ENCODE data around the gene NFASC. TPM values are rescaled to one million over a fixed set of nuclear protein-coding genes. Genes with fewer than 3 reads are reported as not detected.

The NFASC gene
- total and polyA plus RNA-seq, 2 donors (not counting 3 experiments of a cell fraction or from before 2014, with no cell fraction given), result not detected

DNA sequence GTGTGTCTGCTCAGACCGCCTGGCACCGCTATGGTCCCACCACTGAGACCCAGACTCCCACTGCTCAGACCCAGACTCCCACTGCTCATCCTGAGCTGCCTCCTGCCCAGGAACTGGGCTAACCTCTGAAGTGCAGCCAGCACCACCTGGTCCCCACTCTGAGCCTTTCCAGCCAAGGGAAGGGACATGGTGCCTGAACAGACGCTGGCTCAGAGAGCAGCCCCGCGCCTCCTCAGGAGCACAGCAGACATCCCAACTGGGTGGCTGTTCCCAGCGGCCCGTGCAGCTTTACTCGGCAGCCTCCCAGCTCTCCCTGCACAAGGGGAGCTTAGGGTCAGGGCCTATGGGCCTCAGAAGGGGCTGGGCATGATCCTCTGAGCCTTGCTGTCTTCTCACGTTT lies 144.6 kb downstream of the NFASC start:
- CTCF ChIA-PET, result interaction anchor here (2.1 kb wide), 1 partner anchor 46 kb away, joined by 20 read pairs; no protein-coding TSS in a partner anchor
- no TSS peak for BruUV-seq (replicated peaks)
- peaks cover 3% of the 10 kb centered on the region in 2 experiments for H3K27me3 ChIP-seq (ENCODE audit: control insufficient read depth in 2 of 2, insufficient read depth in 2 of 2, low read length in 2 of 2)

DNA sequence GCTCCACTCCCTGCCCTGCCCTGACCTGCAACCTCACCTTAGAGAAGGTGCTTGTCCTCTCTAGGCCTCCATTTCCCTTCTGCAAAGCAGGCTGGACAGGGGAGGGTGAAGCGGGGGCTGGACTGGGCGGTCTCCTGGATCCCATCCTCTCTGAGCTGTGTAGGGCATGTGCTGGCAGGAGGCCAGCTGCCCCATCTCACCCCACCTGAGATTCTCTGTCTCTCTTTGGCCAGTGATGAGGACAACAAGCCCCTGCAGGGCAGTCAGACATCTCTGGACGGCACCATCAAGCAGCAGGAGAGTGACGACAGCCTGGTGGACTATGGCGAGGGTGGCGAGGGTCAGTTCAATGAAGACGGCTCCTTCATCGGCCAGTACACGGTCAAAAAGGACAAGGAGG lies 145.4 kb downstream of the NFASC start:
- Histone ChIP-seq H3K79me2 (ENCODE audit: control insufficient read depth, insufficient read depth, low read length) (no peaks in the 10 kb centered on the region), H3K27ac (ENCODE audit: insufficient read depth, low read depth, low read length) (no peak overlapping the region), H3K9me3 (replicated peaks; ENCODE audit: control insufficient read depth, insufficient read depth, low read length) (no peaks in the 10 kb centered on the region), H3K4me3 (replicated peaks in 1 of 3; ENCODE audit: insufficient read depth in 1 of 3, low read depth in 1 of 3, low read length in 3 of 3) (no peak overlapping the region), H4K20me1 (replicated peaks; ENCODE audit: control insufficient read depth, extremely low read depth, insufficient read depth, low read length) (no peaks in the 10 kb centered on the region), H3K9me1 (replicated peaks; ENCODE audit: control insufficient read depth, extremely low read depth, insufficient read depth, low read length) (no peaks in the 10 kb centered on the region), H3K27me3 (ENCODE audit: control insufficient read depth in 2 of 2, insufficient read depth in 2 of 2, low read length in 2 of 2) (peaks cover 3 to 5% of the 10 kb centered on the region in 2 experiments), H3K9ac (replicated peaks; ENCODE audit: extremely low read depth, insufficient read depth, low read length) (no peak overlapping the region), H3K36me3 (ENCODE audit: control insufficient read depth in 2 of 2, extremely low read depth in 1 of 2, insufficient read depth in 2 of 2, low read length in 2 of 2) (no peaks in the 10 kb centered on the region), H2AFZ (ENCODE audit: low read depth, low read length) (no peak overlapping the region), H3K4me1 (ENCODE audit: control insufficient read depth, extremely low read depth, insufficient read depth, low read length) (no peaks in the 10 kb centered on the region), H3K4me2 (ENCODE audit: insufficient read depth, low read length) (no peak overlapping the region)
- no peak for FAIRE-seq
- BruUV-seq (replicated peaks), result no TSS peak
- dilution Hi-C loops (cut with MboI; ENCODE audit: extremely low pct_ligation_motif_present, low sequenced_read_pairs) (no loop called here), intact Hi-C loops (cut with micrococcal nuclease) (no loop called here)
- DNase-seq (ENCODE audit: low read depth, low spot score), result no peak
- ChIA-PET CTCF (interaction anchor here (2.1 kb wide), 1 partner anchor 46 kb away, joined by 20 read pairs; no protein-coding TSS in a partner anchor), POLR2A (no interaction called here)
- TF ChIP-seq EZH2 (IDR thresholded peaks at IDR 0.05; ENCODE audit: borderline replicate concordance, low read depth, low read length, severe bottlenecking) (no peak), JUN (IDR thresholded peaks at IDR 0.05; ENCODE audit: borderline replicate concordance, insufficient read depth, insufficient read length, low read depth) (no peak), POLR2A (IDR thresholded peaks at IDR 0.05; ENCODE audit: low read depth, low read length) (no peak), MYC (IDR thresholded peaks at IDR 0.05; ENCODE audit: low read depth, low read length) (no peak), GATA2 (IDR thresholded peaks at IDR 0.05; ENCODE audit: insufficient read depth, insufficient read length, low read depth, low read length) (no peak)
- TF ChIP-seq, protein P1, sequence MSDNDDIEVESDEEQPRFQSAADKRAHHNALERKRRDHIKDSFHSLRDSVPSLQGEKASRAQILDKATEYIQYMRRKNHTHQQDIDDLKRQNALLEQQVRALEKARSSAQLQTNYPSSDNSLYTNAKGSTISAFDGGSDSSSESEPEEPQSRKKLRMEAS (IDR thresholded peaks at IDR 0.05; ENCODE audit: insufficient read depth, insufficient read length), result no peak
- TF ChIP-seq, protein P2, sequence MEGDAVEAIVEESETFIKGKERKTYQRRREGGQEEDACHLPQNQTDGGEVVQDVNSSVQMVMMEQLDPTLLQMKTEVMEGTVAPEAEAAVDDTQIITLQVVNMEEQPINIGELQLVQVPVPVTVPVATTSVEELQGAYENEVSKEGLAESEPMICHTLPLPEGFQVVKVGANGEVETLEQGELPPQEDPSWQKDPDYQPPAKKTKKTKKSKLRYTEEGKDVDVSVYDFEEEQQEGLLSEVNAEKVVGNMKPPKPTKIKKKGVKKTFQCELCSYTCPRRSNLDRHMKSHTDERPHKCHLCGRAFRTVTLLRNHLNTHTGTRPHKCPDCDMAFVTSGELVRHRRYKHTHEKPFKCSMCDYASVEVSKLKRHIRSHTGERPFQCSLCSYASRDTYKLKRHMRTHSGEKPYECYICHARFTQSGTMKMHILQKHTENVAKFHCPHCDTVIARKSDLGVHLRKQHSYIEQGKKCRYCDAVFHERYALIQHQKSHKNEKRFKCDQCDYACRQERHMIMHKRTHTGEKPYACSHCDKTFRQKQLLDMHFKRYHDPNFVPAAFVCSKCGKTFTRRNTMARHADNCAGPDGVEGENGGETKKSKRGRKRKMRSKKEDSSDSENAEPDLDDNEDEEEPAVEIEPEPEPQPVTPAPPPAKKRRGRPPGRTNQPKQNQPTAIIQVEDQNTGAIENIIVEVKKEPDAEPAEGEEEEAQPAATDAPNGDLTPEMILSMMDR (IDR thresholded peaks at IDR 0.05; ENCODE audit: extremely low read depth in 1 of 2, insufficient read depth in 1 of 2, low read depth in 1 of 2, low read length in 2 of 2), result no peak

More for the DNA sequence above, 144.6 kb downstream of the NFASC start:
- Histone ChIP-seq H3K27ac (ENCODE audit: insufficient read depth, low read depth, low read length) (no peak overlapping the region), H3K36me3 (ENCODE audit: control insufficient read depth in 2 of 2, extremely low read depth in 1 of 2, insufficient read depth in 2 of 2, low read length in 2 of 2) (no peaks in the 10 kb centered on the region), H3K9me3 (replicated peaks; ENCODE audit: control insufficient read depth, insufficient read depth, low read length) (no peaks in the 10 kb centered on the region), H3K4me2 (ENCODE audit: insufficient read depth, low read length) (no peak overlapping the region), H4K20me1 (replicated peaks; ENCODE audit: control insufficient read depth, extremely low read depth, insufficient read depth, low read length) (no peaks in the 10 kb centered on the region), H2AFZ (ENCODE audit: low read depth, low read length) (no peak overlapping the region), H3K9me1 (replicated peaks; ENCODE audit: control insufficient read depth, extremely low read depth, insufficient read depth, low read length) (no peaks in the 10 kb centered on the region), H3K9ac (replicated peaks; ENCODE audit: extremely low read depth, insufficient read depth, low read length) (no peak overlapping the region), H3K4me1 (ENCODE audit: control insufficient read depth, extremely low read depth, insufficient read depth, low read length) (no peaks in the 10 kb centered on the region), H3K79me2 (ENCODE audit: control insufficient read depth, insufficient read depth, low read length) (no peaks in the 10 kb centered on the region), H3K4me3 (replicated peaks in 1 of 3; ENCODE audit: insufficient read depth in 1 of 3, low read depth in 1 of 3, low read length in 3 of 3) (no peak overlapping the region)
- POLR2A ChIA-PET, result no interaction called here
- TF ChIP-seq JUN (IDR thresholded peaks at IDR 0.05; ENCODE audit: borderline replicate concordance, insufficient read depth, insufficient read length, low read depth) (no peak), MYC (IDR thresholded peaks at IDR 0.05; ENCODE audit: low read depth, low read length) (no peak), POLR2AphosphoS5 (IDR thresholded peaks at IDR 0.05; ENCODE audit: insufficient read depth, low read depth, low read length) (no peak)
- TF ChIP-seq, protein P1 (IDR thresholded peaks at IDR 0.05; ENCODE audit: insufficient read depth, insufficient read length), result no peak
- TF ChIP-seq, protein P2 (IDR thresholded peaks at IDR 0.05; ENCODE audit: extremely low read depth in 1 of 2, insufficient read depth in 1 of 2, low read depth in 1 of 2, low read length in 2 of 2), result no peak
- DNase-seq (ENCODE audit: low read depth, low spot score) (no peak), FAIRE-seq (no peak)
- dilution Hi-C loops (cut with MboI; ENCODE audit: extremely low pct_ligation_motif_present, low sequenced_read_pairs), result no loop called here
- intact Hi-C loops (cut with micrococcal nuclease), result no loop called here
